Subcutaneous abdominal adipose tissue (tissue), 5 donors: ENCODE data around the gene KIF16B.

ENCODE experiments used
- H3K27ac ChIP-seq: one replicate; pipeline ENCODE4 v1.7.0; 2013; ENCODE audit warnings: low read depth, mild to moderate bottlenecking, inconsistent platforms, low read length, moderate library complexity
- H3K27me3 ChIP-seq, 5 donors: one replicate each; pipeline ENCODE4 v1.7.0; 2013; ENCODE audit warnings: low read length in 5 of 5, inconsistent platforms in 1 of 5; ENCODE audit not compliant: control insufficient read depth in 5 of 5, insufficient read depth in 4 of 5
- H3K36me3 ChIP-seq, 5 donors: one replicate each; pipeline ENCODE4 v1.7.0; 2013; ENCODE audit warnings: low read length in 5 of 5; ENCODE audit not compliant: control insufficient read depth in 5 of 5, insufficient read depth in 5 of 5
- H3K4me1 ChIP-seq, 5 donors: one replicate each; pipeline ENCODE4 v1.7.0; 2013; ENCODE audit warnings: low read length in 5 of 5, mild to moderate bottlenecking in 3 of 5, moderate library complexity in 1 of 5; ENCODE audit not compliant: control insufficient read depth in 5 of 5, insufficient read depth in 5 of 5
- H3K4me3 ChIP-seq, 5 donors: one replicate each; pipeline ENCODE4 v1.7.0; 2013; ENCODE audit warnings: low read length in 5 of 5, low read depth in 1 of 5
- H3K9ac ChIP-seq, 5 donors: one replicate each; pipeline ENCODE4 v1.7.0; 2013; ENCODE audit warnings: low read length in 5 of 5, mild to moderate bottlenecking in 4 of 5, moderate library complexity in 3 of 5
- H3K9me3 ChIP-seq, 5 donors: one replicate each; pipeline ENCODE4 v1.7.0; 2013; ENCODE audit warnings: low read length in 5 of 5; ENCODE audit not compliant: control insufficient read depth in 5 of 5
- donor health status: healthy.
- donor health status: healthy.
- donor health status: healthy.
- donor health status: healthy.
- donor health status: healthy.

KIF16B gene

GRCh38 chr20:16488086-16488485 is 85.2 kb downstream of the KIF16B start:
- Histone ChIP-seq H3K9ac (no peak overlapping the region), H3K9me3 (no peaks in the 10 kb centered on the region), H3K4me3 (no peak overlapping the region), H3K36me3 (peaks cover 4 to 23% (median 17%) of the 10 kb centered on the region in 5 donors), H3K27me3 (no peaks in the 10 kb centered on the region), H3K4me1 (peaks cover 0 to 21% (median 0%) of the 10 kb centered on the region in 5 donors), H3K27ac (no peak overlapping the region)

DNA sequence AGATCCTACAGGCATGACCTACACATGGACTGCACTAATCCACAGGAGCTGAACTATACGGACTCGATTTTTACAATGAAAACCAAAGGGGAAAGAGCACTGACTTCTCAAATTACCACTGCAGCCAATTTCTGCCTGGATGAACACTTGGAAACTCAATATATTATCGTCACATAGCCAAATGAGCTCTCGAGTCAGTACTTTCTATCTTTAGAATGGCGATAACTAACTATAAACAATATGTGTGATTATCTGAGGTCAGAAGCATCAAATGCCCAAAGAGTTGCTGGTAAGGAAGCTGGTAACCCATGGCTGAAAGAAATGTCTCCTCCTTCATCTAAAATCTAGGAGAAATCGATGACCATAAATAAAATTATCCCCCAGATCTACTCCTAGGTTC is 86.7 kb downstream of the KIF16B start:
- peaks cover 8 to 20% (median 16%) of the 10 kb centered on the region in 5 donors for H3K36me3 ChIP-seq

GRCh38 chr20:16485401-16485800 is 87.8 kb downstream of the KIF16B start:
- Histone ChIP-seq H3K27ac (no peak overlapping the region), H3K4me3 (no peak overlapping the region), H3K36me3 (peaks cover 10 to 24% (median 14%) of the 10 kb centered on the region in 5 donors), H3K4me1 (peaks cover 0 to 10% (median 0%) of the 10 kb centered on the region in 5 donors), H3K9me3 (no peaks in the 10 kb centered on the region), H3K27me3 (no peaks in the 10 kb centered on the region), H3K9ac (no peak overlapping the region)

More for the DNA sequence above, 86.7 kb downstream of the KIF16B start:
- no peak overlapping the region for H3K27ac ChIP-seq
- no peak overlapping the region for H3K4me3 ChIP-seq
- H3K4me1 ChIP-seq: peaks cover 0 to 20% (median 0%) of the 10 kb centered on the region in 5 donors
- no peaks in the 10 kb centered on the region for H3K9me3 ChIP-seq
- H3K27me3 ChIP-seq: no peaks in the 10 kb centered on the region
- no peak overlapping the region for H3K9ac ChIP-seq

GRCh38 chr20:16483024-16483423 is 90.2 kb downstream of the KIF16B start:
- H3K27ac ChIP-seq: no peak overlapping the region
- H3K36me3 ChIP-seq: peaks cover 7 to 19% (median 10%) of the 10 kb centered on the region in 5 donors
- H3K4me1 ChIP-seq: no peaks in the 10 kb centered on the region
- no peaks in the 10 kb centered on the region for H3K9me3 ChIP-seq
- H3K9ac ChIP-seq: no peak overlapping the region
- no peak overlapping the region for H3K4me3 ChIP-seq
- no peaks in the 10 kb centered on the region for H3K27me3 ChIP-seq

GRCh38 chr20:16481977-16482376 is 91.3 kb downstream of the KIF16B start:
- Histone ChIP-seq H3K4me1 (no peaks in the 10 kb centered on the region), H3K27me3 (no peaks in the 10 kb centered on the region), H3K4me3 (no peak overlapping the region), H3K27ac (no peak overlapping the region), H3K9ac (no peak overlapping the region), H3K36me3 (peaks cover 8 to 21% (median 13%) of the 10 kb centered on the region in 5 donors), H3K9me3 (no peaks in the 10 kb centered on the region)

- H3K4me1 ChIP-seq: peaks cover 0 to 13% (median 10%) of the 10 kb centered on the region in 5 donors
- H3K27me3 ChIP-seq: no peaks in the 10 kb centered on the region
- no peak overlapping the region for H3K4me3 ChIP-seq
- H3K9ac ChIP-seq: no peak overlapping the region
- H3K27ac ChIP-seq: no peak overlapping the region
- H3K9me3 ChIP-seq: no peaks in the 10 kb centered on the region
- peaks cover 8 to 19% (median 12%) of the 10 kb centered on the region in 5 donors for H3K36me3 ChIP-seq
Observed at GRCh38 chr20:16479666-16480065, 93.6 kb downstream of the KIF16B start.

DNA sequence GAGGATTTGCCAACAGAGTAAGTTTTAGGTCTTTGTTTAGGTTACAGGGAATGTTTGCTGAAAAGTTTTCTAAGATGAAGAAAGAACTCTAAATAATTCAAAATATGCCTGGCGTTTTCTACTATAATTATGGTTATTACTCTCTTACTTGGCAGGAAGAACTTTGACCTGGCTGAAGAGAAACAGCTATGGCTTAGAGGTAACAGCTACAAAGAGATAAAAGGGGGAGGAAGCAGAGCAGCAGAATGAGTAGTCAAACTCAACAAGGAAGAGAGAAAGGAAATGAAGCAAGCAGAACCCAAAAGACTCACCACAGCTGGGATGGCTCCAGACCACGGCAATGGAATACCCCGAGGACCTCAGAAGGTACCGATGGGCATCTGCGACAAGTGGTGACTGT is 95.6 kb downstream of the KIF16B start:
- H3K9me3 ChIP-seq: no peaks in the 10 kb centered on the region
- H3K36me3 ChIP-seq: peaks cover 8 to 19% (median 10%) of the 10 kb centered on the region in 5 donors
- no peak overlapping the region for H3K4me3 ChIP-seq
- no peak overlapping the region for H3K27ac ChIP-seq
- peaks cover 0 to 19% (median 10%) of the 10 kb centered on the region in 5 donors for H3K4me1 ChIP-seq
- H3K9ac ChIP-seq: no peak overlapping the region
- H3K27me3 ChIP-seq: no peaks in the 10 kb centered on the region

DNA sequence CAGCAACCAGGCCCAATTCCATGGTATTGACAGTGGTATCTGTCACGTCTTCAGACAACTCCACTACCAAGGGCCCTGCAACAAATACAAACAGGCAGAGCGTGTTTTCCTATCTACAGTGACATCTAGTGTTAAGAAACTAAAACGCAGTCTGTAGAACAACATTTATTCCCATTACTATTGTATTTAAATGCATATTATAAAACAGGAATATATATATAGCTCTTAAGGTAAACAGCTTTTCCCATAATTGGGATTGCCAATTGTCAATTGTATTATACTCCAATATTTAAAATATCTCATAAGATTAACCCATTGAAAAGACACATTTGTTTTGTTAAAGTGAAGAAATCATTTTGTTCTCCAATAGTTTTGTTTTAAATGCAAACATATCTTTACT is 97.2 kb downstream of the KIF16B start:
- H3K27ac ChIP-seq: no peak overlapping the region
- peaks cover 0 to 19% (median 10%) of the 10 kb centered on the region in 5 donors for H3K4me1 ChIP-seq
- peaks cover 3 to 11% (median 4%) of the 10 kb centered on the region in 5 donors for H3K36me3 ChIP-seq
- H3K27me3 ChIP-seq: no peaks in the 10 kb centered on the region
- H3K9me3 ChIP-seq: no peaks in the 10 kb centered on the region
- H3K4me3 ChIP-seq: no peak overlapping the region
- no peak overlapping the region for H3K9ac ChIP-seq

DNA sequence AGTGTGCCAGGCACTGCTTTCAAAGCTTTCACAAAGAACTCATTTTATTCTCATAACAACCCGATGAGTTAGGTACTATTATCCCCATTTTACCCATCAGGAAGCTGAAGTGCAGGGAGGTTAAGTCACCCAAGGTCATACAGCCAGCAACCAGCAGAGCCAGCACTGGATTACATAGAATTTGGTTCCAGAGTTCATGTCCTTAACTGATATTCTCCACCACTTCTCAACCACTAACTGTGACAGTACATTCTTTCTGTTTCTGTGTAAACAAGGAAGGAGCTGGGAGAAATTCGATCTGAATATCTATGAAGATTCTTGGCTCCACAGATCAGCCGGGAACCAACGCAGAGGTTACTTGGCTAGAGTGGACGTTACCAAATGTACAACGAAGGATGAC is 98.0 kb downstream of the KIF16B start:
- Histone ChIP-seq H3K9me3 (no peaks in the 10 kb centered on the region), H3K4me1 (peaks cover 0 to 19% (median 10%) of the 10 kb centered on the region in 5 donors), H3K9ac (no peak overlapping the region), H3K27ac (no peak overlapping the region), H3K27me3 (no peaks in the 10 kb centered on the region), H3K4me3 (no peak overlapping the region), H3K36me3 (peaks cover 3 to 8% (median 4%) of the 10 kb centered on the region in 5 donors)

DNA sequence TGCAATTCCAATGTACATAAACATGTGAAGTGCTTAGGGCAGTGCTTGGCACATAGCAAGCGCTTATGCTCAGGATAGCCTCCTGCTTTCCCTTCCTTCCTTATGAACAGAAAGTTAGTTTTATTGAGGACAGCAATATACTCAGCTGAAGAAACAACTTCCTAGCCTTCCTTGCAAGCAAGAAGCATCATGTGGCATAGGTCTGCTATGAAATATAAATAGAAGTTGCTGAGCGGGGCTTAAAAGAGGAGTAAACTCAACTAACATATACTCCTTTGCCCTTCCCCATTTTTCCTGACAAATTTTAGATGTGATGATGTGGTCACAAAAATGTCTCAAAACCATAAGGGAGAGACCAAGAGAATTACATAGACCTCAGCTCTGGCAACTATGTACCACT is 98.9 kb downstream of the KIF16B start:
- Histone ChIP-seq H3K36me3 (peaks cover 0 to 7% (median 4%) of the 10 kb centered on the region in 5 donors), H3K27me3 (no peaks in the 10 kb centered on the region), H3K27ac (no peak overlapping the region), H3K9ac (no peak overlapping the region), H3K4me3 (no peak overlapping the region), H3K9me3 (no peaks in the 10 kb centered on the region), H3K4me1 (peaks cover 0 to 19% (median 10%) of the 10 kb centered on the region in 5 donors)
